GM21825 (cell line): ENCODE data around the gene AOPEP.

ENCODE experiments used
- ATAC-seq: cut with Tn5 transposase; IDR thresholded peaks from one replicate; pipeline ENCODE4 v1.9.1; 2021; ENCODE audit warnings: mild to moderate bottlenecking, moderate library complexity; ENCODE audit not compliant: unreplicated experiment

Gene AOPEP

DNA sequence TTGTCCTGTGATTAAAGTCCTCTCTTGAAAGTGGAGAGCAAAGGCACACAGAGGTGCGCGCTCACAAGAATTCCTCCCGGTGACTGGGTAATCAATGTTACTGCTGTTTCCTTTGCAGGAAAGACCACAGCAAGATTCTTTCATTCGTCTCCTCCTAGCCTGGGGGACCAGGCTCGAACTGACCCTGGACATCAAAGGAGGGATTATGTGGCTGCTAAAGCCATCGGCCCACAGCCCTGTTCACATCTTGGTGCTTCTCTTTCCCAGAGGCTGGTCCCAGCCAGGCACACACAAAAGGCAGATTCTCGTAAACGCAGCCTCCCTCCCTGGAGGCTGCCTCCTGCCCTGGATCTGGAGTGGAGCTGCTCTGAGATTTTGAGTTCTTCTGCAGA lies 360.1 kb downstream of the AOPEP start:
- ATAC-seq: no peak

DNA sequence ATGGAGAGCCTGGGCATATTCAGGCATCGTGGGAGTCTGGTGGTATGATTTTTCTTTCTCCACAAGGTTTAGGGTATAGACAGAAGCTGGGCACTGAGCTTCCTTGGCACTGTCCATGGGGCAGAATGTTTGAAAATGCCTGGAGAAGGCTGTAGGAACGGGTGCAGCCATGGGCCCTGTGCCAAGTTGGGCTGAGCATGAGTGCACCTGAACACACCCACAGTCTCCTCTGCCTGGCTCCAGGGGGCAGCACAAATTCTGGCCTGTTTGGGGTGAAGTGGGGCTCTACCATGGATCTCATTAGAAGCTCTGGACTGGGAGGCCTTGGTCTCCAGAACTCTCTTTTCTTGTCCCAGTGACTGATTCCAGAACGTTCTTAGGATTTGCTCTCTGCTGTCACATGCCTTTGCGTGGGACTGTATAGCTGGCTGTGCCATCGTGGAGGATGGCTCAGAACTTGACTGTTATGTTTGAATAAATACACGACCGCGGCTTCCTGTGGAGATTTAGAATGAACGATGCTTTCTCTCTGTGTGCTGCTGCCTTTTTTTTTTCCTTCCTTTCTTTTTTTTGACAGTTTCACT lies 361.3 kb downstream of the AOPEP start:
- ATAC-seq: no peak

DNA sequence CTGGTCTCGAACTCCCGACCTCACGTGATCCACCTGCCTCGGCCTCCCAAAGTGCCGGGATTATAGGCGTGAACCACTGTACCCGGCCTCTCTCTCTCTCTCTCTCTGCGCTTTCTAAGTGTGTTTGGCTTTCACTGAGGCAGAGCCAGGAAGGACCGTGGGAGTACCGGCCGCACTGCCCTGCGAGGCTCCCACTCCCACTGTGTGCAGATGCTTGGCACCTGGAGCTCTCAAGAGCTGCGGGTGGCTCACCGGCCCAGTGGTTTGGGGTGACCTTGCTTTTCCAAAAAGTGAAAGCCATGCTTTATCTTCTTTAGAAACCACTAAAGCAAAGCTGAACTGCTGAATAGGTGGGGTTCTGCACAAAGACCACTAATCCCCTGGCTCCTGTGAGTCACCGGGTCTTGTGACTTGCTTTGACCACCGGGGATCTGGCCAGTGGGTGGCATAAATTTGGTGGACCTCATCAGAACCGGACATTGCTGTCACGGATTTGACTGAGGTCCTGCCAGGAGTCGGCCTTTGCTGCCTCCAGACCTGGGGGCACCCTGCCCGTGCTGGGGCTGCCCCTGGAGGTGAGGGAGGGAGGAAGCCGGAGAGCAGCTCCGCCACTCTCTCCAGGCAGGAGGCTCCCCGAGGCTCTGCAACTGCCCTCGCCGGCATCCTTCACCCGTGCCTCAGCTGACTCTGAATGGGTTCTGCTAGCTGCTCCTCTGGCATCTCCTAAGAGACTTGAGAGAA lies 362.1 kb downstream of the AOPEP start:
- no peak for ATAC-seq

DNA sequence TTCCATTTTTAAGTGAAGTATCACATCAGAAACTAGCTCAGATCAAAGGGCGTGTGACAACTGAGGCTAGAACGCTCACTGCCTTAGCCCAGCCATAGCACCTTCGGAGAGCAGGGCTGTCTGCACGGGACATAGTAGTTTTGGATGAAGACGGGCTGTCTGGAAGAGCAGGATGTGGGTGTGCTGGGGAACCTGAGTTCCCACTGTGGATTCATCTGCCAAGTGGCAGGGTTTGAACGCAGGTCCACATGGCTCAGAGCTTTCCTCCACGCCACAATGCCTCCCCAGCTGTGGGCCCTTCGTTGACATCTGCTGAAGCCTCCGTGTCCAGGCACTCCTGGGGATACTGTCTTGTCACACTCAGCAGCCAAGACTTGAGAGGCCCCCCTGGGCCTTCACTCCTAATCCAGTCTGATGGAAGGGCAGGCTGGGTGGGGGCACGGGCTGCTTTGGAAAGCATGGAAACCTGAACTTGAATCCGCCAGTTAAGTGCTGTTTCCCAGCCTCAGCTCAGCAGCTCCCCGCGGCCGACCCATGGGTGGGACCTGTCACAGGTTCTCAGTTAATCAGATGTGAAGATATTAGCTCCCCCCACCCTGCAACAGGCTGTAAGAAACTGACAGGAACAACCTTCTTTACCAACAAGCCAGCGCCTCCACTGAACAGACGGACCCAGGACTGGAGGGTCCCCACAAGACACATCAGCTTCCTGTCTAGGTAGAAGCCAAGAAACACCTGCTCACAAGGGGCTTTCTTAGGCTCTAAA lies 362.9 kb downstream of the AOPEP start:
- ATAC-seq: no peak

DNA sequence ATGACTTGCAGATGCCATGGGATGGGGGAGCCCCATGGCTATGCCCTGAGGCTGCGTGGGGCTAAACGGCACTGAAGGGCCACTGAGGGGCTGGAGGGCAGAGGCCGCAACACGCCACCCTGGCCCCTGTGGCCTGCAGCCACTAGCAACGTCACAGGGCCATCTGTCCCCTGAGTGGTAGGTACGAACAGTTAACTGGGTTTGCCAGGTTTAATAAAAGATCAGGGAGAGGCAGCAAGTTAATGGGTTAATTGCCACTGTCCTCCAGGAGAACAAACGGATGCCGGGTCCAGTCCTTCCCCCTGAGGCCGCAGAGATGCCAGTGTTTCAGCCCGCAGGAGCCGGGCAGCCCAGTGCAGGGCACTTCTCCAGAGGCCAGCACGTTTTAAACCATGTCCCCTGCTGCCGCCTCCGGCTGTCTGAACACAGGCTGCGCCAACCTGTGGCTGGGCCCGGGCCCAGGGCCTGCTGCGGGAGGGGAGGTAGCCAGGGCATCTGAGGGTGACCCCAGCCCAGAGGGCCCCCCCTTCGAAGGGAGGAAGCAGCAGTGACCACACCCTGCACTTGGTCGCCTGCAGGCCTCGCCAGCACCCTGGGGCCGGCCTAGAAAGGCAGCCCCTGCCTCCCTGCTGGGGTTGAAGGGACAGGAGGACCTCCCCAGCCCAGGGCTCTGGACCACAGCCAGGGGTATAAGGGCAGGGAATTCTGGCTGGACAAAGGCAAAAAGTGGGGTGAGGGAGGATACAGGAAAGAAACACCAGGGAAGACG lies 363.7 kb downstream of the AOPEP start:
- ATAC-seq: no peak

DNA sequence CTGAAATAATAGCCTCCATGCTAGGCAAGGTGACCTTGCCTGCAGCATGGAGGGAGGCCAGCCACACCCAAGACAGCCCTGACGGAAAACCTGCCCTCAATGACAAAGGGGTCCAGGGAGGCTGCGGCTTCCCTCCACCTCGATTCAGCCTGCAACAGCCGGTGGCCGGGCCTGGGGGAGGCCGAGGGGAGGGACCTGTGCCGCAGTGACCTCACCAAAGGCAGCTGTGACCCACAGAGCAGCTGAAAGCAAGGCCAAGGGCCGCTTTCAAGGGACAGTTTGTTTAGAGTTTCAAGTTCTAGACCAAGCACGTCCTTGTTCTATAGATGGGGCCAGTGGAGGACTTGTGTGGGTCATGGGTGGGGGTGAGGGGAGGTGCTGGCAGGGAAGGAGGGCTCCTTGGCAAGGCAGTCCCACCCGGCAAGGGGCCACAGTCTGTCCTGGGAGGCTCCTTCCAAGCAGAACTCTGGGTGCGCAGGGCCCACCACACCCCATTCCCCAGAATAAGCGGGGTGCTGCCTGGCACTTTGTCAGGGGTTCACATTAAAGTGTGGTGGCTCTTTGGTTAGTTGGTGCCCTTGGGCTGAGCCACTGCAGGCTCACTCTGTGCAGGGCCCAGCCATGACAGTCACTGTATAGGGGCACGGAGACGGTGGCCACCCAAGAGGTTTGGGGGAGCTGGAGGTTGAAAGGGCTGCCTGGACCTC lies 364.5 kb downstream of the AOPEP start:
- ATAC-seq: no peak

DNA sequence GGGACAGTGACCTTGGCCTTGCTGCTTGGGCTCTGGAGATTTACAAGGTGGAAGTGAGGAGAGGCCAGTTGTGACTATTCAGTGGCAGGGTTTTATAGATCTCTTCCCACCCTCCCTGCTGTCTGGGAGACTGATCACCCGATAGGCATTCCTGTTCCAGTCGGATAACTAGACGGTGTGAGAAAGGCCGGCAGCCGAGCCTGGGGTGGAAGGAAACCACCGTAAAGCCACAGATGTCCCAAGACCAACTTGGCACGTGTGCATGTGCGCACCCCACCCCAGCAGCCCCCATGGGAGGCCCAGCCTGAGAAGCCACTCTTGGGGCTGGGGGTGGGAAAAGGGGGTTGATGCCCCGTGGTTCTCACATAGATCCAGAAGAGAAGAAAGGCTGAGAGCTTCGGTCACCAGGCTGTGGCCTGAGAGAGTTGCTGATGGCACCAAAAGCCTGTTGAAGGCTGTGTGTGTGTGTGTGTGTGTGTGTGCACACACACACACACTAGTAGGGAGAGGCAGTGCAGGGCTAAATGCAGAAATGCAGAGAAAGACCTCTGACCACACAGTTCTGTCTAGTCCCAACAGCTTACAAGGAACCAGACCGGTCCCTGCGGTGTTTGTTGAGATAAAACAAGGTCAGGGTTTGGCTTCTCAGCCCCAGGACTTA lies 365.2 kb downstream of the AOPEP start:
- ATAC-seq: no peak

DNA sequence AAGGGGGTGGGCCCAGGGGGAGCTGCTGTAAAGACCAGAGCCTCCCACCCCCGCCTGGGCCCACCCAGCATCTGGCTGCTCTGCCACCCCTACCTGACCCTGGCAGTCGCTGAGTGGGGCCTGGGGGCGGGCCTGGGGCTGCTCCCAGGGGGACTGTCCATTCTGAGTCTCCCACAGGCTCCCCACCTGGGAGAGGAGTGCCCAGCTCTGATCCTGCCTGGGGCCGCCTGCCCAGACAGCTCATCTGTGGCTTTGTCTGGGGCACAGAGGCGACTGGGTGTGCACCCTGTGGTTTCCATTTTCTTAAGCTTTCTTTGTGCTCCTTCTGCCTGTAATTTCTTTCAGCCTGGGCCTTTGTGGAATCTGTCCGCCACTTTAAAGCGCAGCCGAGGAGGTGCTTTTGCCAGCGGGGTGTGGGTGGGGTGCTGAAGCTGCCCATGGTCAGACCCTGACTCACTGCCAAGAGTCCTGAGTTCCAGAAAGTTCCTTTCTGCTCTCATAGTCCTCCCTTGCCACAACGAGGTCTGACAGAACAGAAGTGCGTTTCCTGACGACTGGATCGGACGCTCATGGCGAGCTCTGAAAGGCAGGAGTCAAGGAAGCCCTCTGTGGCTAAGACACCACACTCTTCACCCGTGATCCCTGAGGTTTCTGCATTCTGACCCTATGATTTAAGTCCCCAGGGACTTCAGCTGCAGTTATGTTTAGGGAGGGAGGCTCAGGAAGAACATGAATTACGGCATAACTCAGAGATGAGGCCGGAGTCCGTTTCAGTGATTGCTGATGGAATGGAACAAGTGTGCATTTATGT lies 366.0 kb downstream of the AOPEP start:
- ATAC-seq: no peak

DNA sequence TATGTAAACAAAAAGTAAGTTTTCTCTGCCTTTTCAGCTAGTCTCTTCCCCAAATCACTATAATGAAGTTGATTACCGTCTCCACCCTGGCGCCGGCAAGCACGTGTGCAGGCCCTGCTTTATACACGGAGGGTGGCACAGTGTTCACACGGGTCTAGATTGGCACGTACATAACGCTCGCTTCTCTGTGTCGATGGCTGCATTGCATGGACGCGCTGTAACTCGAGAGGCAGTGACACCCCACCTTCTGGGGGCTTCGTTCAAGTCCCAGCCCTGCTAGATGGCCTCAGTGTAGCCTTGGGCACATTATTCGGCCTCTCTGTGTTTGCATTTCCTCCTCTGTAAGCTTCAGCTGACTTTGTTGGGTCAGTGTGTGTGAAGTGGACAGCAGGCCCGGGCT lies 367.1 kb downstream of the AOPEP start:
- ATAC-seq: no peak

DNA sequence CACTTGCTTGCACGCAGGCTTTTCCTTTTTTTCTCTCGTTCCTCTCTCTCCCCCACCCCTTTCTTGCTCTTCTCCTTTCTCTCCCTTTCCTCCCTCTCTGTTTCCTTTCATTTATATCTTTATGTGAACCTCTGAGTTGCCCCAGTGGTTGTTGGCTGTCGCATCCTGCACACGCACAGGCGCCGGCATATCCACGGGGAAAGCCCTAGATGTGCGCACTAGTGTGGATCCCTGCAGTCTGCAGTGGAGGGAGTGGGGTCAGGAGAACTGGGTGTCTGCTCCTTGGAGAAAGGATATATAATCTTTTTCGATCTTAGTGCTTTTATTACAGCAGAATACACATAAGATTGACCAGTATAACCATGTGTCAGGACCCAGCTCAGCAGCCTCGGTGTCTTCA lies 367.5 kb downstream of the AOPEP start:
- ATAC-seq: no peak

DNA sequence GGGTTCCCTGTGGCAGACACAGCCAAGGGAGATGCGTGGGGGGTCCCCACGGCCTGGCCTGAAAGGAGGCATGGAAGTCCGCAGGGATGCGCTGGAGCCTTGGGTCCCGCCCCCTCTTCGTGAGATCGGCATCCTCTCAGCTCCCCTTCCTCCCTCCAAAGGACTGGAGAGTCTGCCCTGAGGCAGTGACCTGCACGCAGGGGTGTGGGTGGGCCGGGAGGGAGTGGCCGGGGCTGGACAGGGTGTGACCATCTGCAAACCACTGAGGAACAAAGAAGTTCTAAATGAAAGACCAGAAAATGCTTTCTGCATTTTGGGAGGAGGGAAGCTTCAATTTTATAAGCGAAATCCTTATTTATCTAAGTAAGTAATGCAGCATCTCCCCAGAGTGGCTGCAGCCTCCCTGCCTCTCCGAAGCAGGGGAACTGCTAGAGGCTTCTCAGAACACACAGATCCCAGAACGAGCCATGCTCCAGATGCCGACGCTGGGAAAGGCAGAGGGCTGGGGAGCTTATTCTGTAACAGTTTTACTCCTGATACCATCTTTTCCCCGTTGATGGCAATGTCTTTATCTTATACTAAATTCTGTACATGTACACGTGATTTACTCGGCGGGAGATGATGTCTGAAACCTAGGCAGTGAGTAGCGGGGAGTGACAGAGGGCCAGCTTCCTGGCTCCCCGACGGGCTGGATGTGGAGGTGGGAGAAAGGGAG lies 369.3 kb downstream of the AOPEP start:
- no peak for ATAC-seq

DNA sequence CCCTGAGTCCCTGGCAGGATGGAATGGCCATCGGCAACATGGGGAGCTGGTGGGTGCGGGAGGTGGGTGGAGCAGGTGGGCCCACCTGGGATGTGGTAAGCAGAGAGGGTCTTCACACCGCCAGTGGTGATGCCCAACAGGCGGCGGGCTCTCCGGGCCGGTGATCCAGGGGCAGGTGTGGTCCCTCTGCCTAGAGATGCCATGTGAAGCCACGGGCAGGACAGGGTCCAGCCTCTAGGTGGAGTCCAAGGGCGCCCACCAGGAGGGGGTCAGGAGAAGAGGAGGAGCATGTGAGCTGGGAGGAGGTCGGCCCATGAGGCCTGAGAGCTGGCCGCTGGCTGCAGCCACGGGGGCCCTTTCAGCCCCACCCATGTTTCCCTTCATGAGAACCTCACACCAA lies 369.9 kb downstream of the AOPEP start:
- no peak for ATAC-seq

DNA sequence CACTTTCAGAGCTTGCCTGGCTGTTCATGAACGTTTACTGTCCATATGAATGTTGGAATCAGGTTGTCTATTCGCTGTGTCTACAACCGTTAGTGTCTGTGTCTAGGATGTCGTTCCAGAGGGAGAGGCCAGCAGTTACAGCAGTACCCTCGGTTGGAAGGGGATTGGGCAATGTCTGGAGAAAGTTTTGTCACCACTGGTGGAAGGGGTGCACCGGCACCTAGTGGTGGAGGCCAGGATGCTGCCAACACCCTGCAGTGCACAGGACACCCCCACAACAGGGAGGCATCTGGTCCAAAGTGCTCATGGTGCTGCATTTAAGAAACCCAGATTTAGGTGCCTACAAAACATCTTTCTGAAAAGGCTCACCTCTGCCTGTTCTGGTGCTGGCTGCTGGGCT lies 370.3 kb downstream of the AOPEP start:
- ATAC-seq: no peak

DNA sequence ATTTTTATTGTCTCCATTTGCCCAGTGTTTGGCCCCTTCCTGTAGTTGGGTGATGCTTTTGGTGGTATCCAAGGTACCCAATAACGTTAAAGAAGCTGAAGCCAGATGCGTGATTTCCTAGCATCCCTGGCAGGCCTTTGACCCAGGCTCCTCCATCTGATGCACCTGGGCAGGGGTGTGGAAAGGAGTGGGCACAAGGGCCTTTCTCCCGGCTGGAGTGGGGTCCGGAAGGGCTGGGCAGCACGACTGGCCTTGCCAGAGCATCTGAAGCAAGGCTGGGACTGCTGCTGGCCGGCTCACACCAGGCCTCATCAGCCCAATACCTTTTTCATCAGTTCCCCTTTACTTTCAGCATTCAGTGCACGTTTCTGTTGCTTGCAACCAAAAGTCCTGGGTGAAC lies 370.8 kb downstream of the AOPEP start:
- no peak for ATAC-seq

DNA sequence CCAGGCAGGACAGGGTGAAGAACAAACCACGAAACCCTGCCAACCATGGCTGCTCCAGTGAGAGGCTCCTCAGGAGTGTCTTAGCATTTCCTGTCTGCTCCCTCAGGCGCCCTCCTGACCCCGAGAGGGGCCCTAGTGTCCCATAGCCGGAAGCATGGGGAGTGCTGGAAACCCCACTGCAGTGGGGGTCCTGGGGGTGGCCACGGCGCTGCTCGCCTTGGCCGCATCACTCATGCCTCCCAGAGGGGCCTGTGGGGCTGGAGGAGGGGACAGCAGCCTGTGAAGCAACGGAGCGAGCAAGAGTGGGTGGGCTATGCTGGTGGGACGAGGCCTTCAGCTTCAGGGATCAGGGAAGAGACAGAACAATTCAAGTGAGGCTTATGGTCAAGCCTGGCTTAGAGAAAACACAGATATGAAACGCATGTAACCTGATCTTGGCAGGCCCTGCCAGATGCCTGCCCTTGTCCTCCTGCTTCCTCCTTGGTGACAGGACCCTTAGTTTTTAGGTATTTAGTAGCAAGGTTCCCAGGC lies 372.0 kb downstream of the AOPEP start:
- no peak for ATAC-seq

DNA sequence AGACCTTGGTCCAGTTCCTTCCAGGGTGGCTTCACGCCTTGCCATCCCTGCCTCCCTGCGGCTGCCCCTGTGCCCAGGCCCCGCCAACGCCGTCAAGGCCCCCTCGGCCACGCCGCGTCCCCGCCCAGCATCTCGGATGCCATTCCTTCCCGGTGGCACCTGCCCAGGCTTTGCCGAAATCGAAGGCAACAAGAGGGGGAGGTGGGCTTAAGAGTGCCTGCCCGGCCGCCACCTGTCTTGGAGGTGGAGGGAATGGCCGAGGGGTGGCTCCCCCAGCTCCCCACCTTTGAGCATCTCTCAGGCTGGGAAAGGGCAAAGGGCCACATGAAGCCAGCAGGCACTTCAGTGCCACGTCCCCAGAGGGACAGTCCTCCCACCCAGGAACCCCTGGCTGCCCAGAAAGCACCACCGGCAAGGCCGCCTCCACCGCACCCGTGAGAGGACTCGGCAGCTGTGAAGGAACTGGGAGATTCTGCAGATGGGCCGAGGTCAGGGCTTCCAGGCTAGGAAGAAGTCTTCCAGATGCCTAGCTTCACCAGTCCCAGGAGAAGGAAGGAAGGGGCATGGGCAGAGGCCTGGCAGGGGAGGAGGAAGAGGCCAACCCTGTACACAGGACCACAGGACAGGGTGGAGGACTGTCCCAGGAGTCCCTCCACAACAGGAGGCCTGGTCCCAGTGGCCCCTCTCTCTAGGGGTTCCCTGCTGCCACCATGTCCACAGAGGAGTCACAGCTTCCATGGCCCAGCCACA lies 373.0 kb downstream of the AOPEP start:
- ATAC-seq: no peak

DNA sequence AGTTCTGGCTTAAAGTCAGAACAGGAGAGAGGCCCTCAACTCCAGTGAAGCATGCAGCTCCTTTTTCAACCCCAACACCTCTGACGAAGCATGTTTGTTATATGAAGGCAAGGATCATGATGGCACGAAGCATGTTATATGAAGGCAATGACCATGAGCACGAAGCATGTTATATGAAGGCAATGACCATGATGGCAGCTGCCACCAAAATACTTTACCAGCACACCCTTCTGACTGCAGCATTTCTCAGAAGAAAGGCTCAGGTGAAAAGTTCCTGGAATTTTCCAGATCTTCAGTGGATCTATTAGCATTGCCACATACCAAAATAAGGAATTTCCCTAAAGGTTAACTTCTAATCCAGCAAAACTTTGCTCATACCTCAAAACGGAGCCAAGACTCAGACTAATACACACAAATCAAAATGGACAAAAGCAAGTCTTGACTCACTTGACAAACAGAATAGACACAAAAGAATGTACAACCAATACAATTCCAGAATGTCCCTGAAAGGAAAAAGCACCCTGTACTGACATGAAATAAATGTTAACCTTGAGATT lies 373.6 kb downstream of the AOPEP start:
- ATAC-seq: no peak

DNA sequence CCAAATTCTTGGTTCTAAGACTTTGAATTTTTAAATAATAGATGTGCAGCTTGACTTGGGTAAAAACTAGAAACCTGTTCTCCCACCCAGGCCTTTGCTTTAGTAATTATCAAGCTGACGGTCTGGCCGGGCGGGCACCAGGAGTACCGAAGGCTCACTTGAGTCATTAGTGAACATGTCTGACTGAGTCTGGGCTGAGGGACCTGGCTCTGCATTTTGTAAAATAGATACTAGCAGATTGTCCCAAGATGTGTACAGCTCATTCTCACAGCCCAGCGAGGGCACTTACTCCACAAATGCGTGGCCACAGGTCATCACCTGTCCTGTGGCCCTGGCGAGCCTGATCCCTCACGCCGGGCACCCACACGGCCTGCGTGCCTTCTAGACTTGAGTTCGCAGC lies 374.8 kb downstream of the AOPEP start:
- no peak for ATAC-seq
